CD4-positive, alpha-beta memory T cell (primary cell): ENCODE data around the gene GNG13. TPM values are rescaled to one million over a fixed set of nuclear protein-coding genes. Genes with fewer than 3 reads are reported as not detected.
"Not testable (repeated sequence)": the region's sequence is repeated elsewhere in the genome, so short reads cannot be mapped to it uniquely, and the experiment has no call there.

ENCODE experiments used
- CTCF ChIA-PET: fragments of 350-600 bp; sonication (Branson Sonifier 250); formaldehyde crosslinking; loops from one replicate; lab custom pipeline; 2021; ENCODE audit warnings: inconsistent platforms; ENCODE audit not compliant: partially characterized antibody; lab: Charles Lee
- POLR2A ChIA-PET: fragments of 350-600 bp; sonication (Branson Sonifier 250); formaldehyde crosslinking; loops from one replicate; lab custom pipeline; 2021; ENCODE audit not compliant: partially characterized antibody; lab: Charles Lee
- DNase-seq, 5 donors: peaks; one replicate each; pipeline versions ENCODE4 v3.0.0 to v3.0.0-alpha.2; 2020 to 2022; ENCODE audit warnings: mixed read lengths in 1 of 5
- H3K27ac ChIP-seq: one replicate; pipeline ENCODE4 v1.7.0; 2013; ENCODE audit warnings: low read depth, low read length
- H3K27me3 ChIP-seq: 2 replicates; pipeline ENCODE4 v1.7.0; 2013; ENCODE audit warnings: mild to moderate bottlenecking, low read length, moderate library complexity; ENCODE audit not compliant: insufficient read depth
- H3K36me3 ChIP-seq: 2 replicates; pipeline ENCODE4 v1.7.0; 2013; ENCODE audit warnings: mild to moderate bottlenecking, low read length, moderate library complexity; ENCODE audit not compliant: insufficient read depth
- H3K4me1 ChIP-seq: 2 replicates; pipeline ENCODE4 v1.7.0; 2013; ENCODE audit warnings: mild to moderate bottlenecking, low read length, moderate library complexity; ENCODE audit not compliant: insufficient read depth
- H3K4me3 ChIP-seq, 2 donors: one replicate each; pipeline ENCODE4 v1.7.0; 2013; ENCODE audit warnings: low read length in 2 of 2, mild to moderate bottlenecking in 1 of 2
- H3K9me3 ChIP-seq, 2 donors: one replicate each; pipeline ENCODE4 v1.7.0; 2013; ENCODE audit warnings: low read length in 2 of 2, control low read depth in 1 of 2; ENCODE audit not compliant: control insufficient read depth in 1 of 2
- H3K27ac Mint-ChIP-seq, 7 donors: one replicate each; pipeline ENCODE4 v1.8.0; 2020 to 2021; ENCODE audit warnings: mixed read lengths in 7 of 7, mild to moderate bottlenecking in 6 of 7, inconsistent platforms in 3 of 7, moderate library complexity in 3 of 7
- H3K27me3 Mint-ChIP-seq, 2 donors: one replicate each; pipeline ENCODE4 v1.8.0; 2020 to 2021; ENCODE audit warnings: mixed read lengths in 2 of 2
- H3K36me3 Mint-ChIP-seq, 2 donors: one replicate each; pipeline ENCODE4 v1.8.0; 2020 to 2021; ENCODE audit warnings: mixed read lengths in 2 of 2, inconsistent platforms in 1 of 2, mild to moderate bottlenecking in 1 of 2
- H3K4me1 Mint-ChIP-seq, 4 donors: one replicate each; pipeline ENCODE4 v1.8.0; 2020 to 2021; ENCODE audit warnings: mixed read lengths in 4 of 4, mild to moderate bottlenecking in 1 of 4
- H3K4me3 Mint-ChIP-seq, 8 donors: one replicate each; pipeline ENCODE4 v1.8.0; 2020 to 2021; ENCODE audit warnings: mixed read lengths in 8 of 8, mild to moderate bottlenecking in 7 of 8, moderate library complexity in 6 of 8, inconsistent platforms in 3 of 8
- H3K9me3 Mint-ChIP-seq, 8 donors: one replicate each; pipeline ENCODE4 v1.8.0; 2020 to 2021; ENCODE audit warnings: mixed read lengths in 8 of 8, mild to moderate bottlenecking in 5 of 8, inconsistent platforms in 3 of 8, moderate library complexity in 1 of 8
- intact Hi-C: fragments of 100-400 bp; cut with micrococcal nuclease; formaldehyde crosslinking; loops from one replicate; pipeline ENCODE4 v1.15.1; 2023
- polyA plus RNA-seq, 2 donors: library from polyadenylated mRNA; unstranded; fragments of 300-500 nt; fragmentation: Illumina TruSeq; gene quantifications; one replicate each; pipeline ENCODE4 v1.2.3, GENCODE V29; 2021
- total RNA-seq, 2 experiments: library from RNA; stranded (reverse); gene quantifications; one replicate each; pipeline ENCODE4 v1.2.3, GENCODE V29; 2021

The GNG13 gene
- total and polyA plus RNA-seq, 4 experiments from 2014 or later, result not detected

DNA sequence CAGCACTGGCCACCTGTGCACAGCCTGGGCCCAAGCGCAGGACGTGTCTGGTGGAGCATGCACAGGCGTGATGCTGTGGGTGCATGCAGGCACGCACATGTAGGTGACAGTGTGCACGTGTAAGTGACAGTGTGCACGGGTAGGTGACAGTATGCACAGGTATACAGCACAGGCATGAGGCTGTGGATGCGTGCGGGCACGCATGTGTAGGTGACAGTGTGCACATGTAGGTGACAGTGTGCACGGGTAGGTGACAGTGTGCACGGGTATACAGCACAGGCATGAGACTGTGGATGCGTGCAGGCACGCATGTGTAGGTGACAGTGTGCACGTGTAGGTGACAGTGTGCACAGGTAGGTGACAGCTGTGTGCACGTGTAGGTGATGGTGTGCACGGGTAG lies 20.2 kb downstream of the GNG13 start:
- CTCF ChIA-PET, result interaction anchor here (1.0 kb wide), 1 partner anchor 68 kb away, joined by 4 read pairs; no protein-coding TSS in a partner anchor
- Mint-ChIP-seq H3K27ac (no peak overlapping the region), H3K27me3 (peaks cover 4 to 8% of the 10 kb centered on the region in 2 donors), H3K9me3 (no peaks in the 10 kb centered on the region), H3K4me1 (peaks cover 0 to 7% (median 5%) of the 10 kb centered on the region in 4 donors), H3K4me3 (no peak overlapping the region), H3K36me3 (peaks cover 0 to 4% of the 10 kb centered on the region in 2 donors)
- POLR2A ChIA-PET, result no interaction called here
- Histone ChIP-seq H3K27ac (no peak overlapping the region), H3K36me3 (no peaks in the 10 kb centered on the region), H3K9me3 (no peaks in the 10 kb centered on the region), H3K27me3 (no peaks in the 10 kb centered on the region), H3K4me1 (no peaks in the 10 kb centered on the region), H3K4me3 (no peak overlapping the region)
- intact Hi-C loops, result no loop called here
- no peak for DNase-seq

GRCh38 chr16:779561-779960 lies 21.0 kb downstream of the GNG13 start:
- ChIA-PET POLR2A (no interaction called here), CTCF (no interaction called here)
- Mint-ChIP-seq H3K4me3 (no peak overlapping the region), H3K27ac (no peak overlapping the region), H3K4me1 (no peaks in the 10 kb centered on the region), H3K36me3 (no peaks in the 10 kb centered on the region), H3K27me3 (peaks cover 4 to 8% of the 10 kb centered on the region in 2 donors), H3K9me3 (no peaks in the 10 kb centered on the region)
- Histone ChIP-seq H3K27ac (no peak overlapping the region), H3K4me3 (no peak overlapping the region), H3K36me3 (no peaks in the 10 kb centered on the region), H3K9me3 (no peaks in the 10 kb centered on the region), H3K4me1 (no peaks in the 10 kb centered on the region), H3K27me3 (no peaks in the 10 kb centered on the region)
- intact Hi-C loops, result no loop called here
- no peak for DNase-seq

- H3K36me3 ChIP-seq, result no peaks in the 10 kb centered on the region
- Mint-ChIP-seq H3K4me1 (no peaks in the 10 kb centered on the region), H3K27ac (no peak overlapping the region), H3K4me3 (no peak overlapping the region), H3K27me3 (peaks cover 4 to 8% of the 10 kb centered on the region in 2 donors), H3K9me3 (no peaks in the 10 kb centered on the region), H3K36me3 (no peaks in the 10 kb centered on the region)
- H3K4me3 ChIP-seq, result no peak overlapping the region
- H3K27ac ChIP-seq, result no peak overlapping the region
- H3K27me3 ChIP-seq, result no peaks in the 10 kb centered on the region
- intact Hi-C loops, result no loop called here
- H3K4me1 ChIP-seq, result no peaks in the 10 kb centered on the region
- ChIA-PET CTCF (no interaction called here), POLR2A (no interaction called here)
- no peaks in the 10 kb centered on the region for H3K9me3 ChIP-seq
- DNase-seq, result no peak
Measured at GRCh38 chr16:778909-779527, 21.5 kb downstream of the GNG13 start.

GRCh38 chr16:778447-778846 lies 22.1 kb downstream of the GNG13 start:
- H3K27ac Mint-ChIP-seq, result no peak overlapping the region
- H3K9me3 ChIP-seq, result no peaks in the 10 kb centered on the region
- no peaks in the 10 kb centered on the region for H3K36me3 Mint-ChIP-seq
- no peak overlapping the region for H3K4me3 Mint-ChIP-seq
- no peaks in the 10 kb centered on the region for H3K36me3 ChIP-seq
- H3K4me1 ChIP-seq, result no peaks in the 10 kb centered on the region
- no peak for DNase-seq
- peaks cover 4 to 8% of the 10 kb centered on the region in 2 donors for H3K27me3 Mint-ChIP-seq
- POLR2A ChIA-PET, result no interaction called here
- intact Hi-C loops, result no loop called here
- CTCF ChIA-PET, result no interaction called here
- H3K4me1 Mint-ChIP-seq, result no peaks in the 10 kb centered on the region
- no peak overlapping the region for H3K4me3 ChIP-seq
- H3K27ac ChIP-seq, result no peak overlapping the region
- H3K27me3 ChIP-seq, result no peaks in the 10 kb centered on the region
- no peaks in the 10 kb centered on the region for H3K9me3 Mint-ChIP-seq

DNA sequence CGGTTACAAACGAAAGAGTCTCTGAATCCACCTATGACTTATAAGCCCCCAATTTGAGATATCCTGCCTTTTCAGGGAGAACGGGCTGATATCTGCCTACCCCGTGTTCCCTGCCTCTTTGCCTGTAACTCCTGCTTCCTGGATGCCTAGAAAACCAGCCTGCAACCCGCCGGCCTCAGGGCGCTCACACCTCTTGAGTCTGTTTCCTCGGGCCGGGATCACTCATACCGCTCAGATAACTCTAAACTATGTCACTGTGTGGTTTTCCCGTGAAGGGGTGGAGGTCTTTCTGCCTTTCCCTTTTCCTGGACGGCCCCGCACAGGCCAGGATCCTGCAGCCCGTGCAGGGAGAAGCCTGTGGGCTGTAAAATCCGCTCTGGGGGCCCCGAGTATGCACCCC lies 22.7 kb downstream of the GNG13 start:
- no peak overlapping the region for H3K27ac Mint-ChIP-seq
- CTCF ChIA-PET, result no interaction called here
- no peaks in the 10 kb centered on the region for H3K36me3 Mint-ChIP-seq
- H3K4me3 Mint-ChIP-seq, result no peak overlapping the region
- Histone ChIP-seq H3K36me3 (no peaks in the 10 kb centered on the region), H3K4me1 (no peaks in the 10 kb centered on the region), H3K27ac (no peak overlapping the region), H3K9me3 (no peaks in the 10 kb centered on the region), H3K27me3 (no peaks in the 10 kb centered on the region), H3K4me3 (no peak overlapping the region)
- H3K9me3 Mint-ChIP-seq, result no peaks in the 10 kb centered on the region
- DNase-seq, result no peak
- POLR2A ChIA-PET, result no interaction called here
- H3K4me1 Mint-ChIP-seq, result no peaks in the 10 kb centered on the region
- peaks cover 4 to 8% of the 10 kb centered on the region in 2 donors for H3K27me3 Mint-ChIP-seq
- intact Hi-C loops, result no loop called here

DNA sequence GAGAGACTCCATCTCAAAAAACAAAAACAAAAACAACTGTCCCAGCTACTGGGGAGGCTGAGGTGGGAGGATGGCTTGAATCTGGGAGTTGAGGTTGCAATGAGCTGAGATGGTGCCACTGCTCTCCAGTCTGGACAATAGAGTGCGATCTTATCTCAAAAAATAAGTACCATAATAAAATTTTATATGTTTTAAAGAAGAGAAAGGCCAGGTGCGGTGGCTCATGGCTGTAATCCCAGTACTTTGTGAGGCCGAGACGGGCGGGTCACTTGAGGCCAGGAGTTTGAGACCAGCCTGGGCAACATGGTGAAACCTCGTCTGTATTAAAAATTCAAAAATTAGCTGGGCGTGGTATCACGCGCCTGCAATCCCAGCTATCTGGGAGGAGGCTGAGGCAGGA lies 23.7 kb downstream of the GNG13 start:
- Mint-ChIP-seq H3K9me3 (no peaks in the 10 kb centered on the region), H3K27ac (no peak overlapping the region), H3K36me3 (no peaks in the 10 kb centered on the region), H3K4me3 (no peak overlapping the region), H3K27me3 (peaks cover 4 to 8% of the 10 kb centered on the region in 2 donors), H3K4me1 (no peaks in the 10 kb centered on the region)
- no peaks in the 10 kb centered on the region for H3K36me3 ChIP-seq
- H3K27ac ChIP-seq, result no peak overlapping the region
- H3K4me1 ChIP-seq, result no peaks in the 10 kb centered on the region
- ChIA-PET CTCF (interaction anchor here (1.1 to 1.5 kb wide), 2 partner anchors 9 to 280 kb away, joined by 3 to 4 read pairs; no protein-coding TSS in a partner anchor), POLR2A (no interaction called here)
- intact Hi-C loops, result no loop called here
- DNase-seq, result no peak
- no peaks in the 10 kb centered on the region for H3K9me3 ChIP-seq
- H3K4me3 ChIP-seq, result no peak overlapping the region
- no peaks in the 10 kb centered on the region for H3K27me3 ChIP-seq

- H3K4me1 ChIP-seq, H3K9me3 ChIP-seq, H3K36me3 Mint-ChIP-seq, intact Hi-C loops, POLR2A ChIA-PET, H3K36me3 ChIP-seq, H3K9me3 Mint-ChIP-seq, H3K27me3 ChIP-seq, DNase-seq, H3K4me3 ChIP-seq, H3K27ac Mint-ChIP-seq, H3K4me1 Mint-ChIP-seq, H3K27me3 Mint-ChIP-seq, H3K4me3 Mint-ChIP-seq, H3K27ac ChIP-seq: not testable (repeated sequence)
- CTCF ChIA-PET, result interaction anchor here (1.1 to 1.5 kb wide), 2 partner anchors 9 to 280 kb away, joined by 3 to 4 read pairs; no protein-coding TSS in a partner anchor
Measured at GRCh38 chr16:776298-776697, 24.2 kb downstream of the GNG13 start.
